Fibroblast of pulmonary artery (primary cell): ENCODE data around the gene MAN1C1.

Experiments
- DNase-seq: peaks from one replicate; pipeline ENCODE4 v3.0.0-alpha.2; 2010; ENCODE audit warnings: low read depth
- H3K4me3 ChIP-seq: replicated peaks from 2 replicates; pipeline ENCODE4 v1.5.1; 2011; ENCODE audit warnings: low read depth, mild to moderate bottlenecking, control low read depth, low read length, moderate library complexity
- CTCF ChIP-seq: IDR thresholded peaks from 2 replicates; pipeline ENCODE4 v1.5.1; 2011; ENCODE audit warnings: mild to moderate bottlenecking, control low read depth, low read length, inconsistent platforms; ENCODE audit errors: missing control alignments

MAN1C1 gene

GRCh38 chr1:25800703-25801377 lies 184.2 kb downstream of the MAN1C1 start:
- peak overlapping the region; percentile 66 for H3K4me3 ChIP-seq
- no peak for DNase-seq
- no peak for TF ChIP-seq CTCF

- no peak overlapping the region for H3K4me3 ChIP-seq
- no peak for DNase-seq
- TF ChIP-seq CTCF: no peak
These were observed 186.3 kb downstream of the MAN1C1 start for GRCh38 chr1:25802915-25803314.

- H3K4me3 ChIP-seq: no peak overlapping the region
- no peak for DNase-seq
- no peak for TF ChIP-seq CTCF
These were observed 186.8 kb downstream of the MAN1C1 start for GRCh38 chr1:25803368-25803767.

DNA sequence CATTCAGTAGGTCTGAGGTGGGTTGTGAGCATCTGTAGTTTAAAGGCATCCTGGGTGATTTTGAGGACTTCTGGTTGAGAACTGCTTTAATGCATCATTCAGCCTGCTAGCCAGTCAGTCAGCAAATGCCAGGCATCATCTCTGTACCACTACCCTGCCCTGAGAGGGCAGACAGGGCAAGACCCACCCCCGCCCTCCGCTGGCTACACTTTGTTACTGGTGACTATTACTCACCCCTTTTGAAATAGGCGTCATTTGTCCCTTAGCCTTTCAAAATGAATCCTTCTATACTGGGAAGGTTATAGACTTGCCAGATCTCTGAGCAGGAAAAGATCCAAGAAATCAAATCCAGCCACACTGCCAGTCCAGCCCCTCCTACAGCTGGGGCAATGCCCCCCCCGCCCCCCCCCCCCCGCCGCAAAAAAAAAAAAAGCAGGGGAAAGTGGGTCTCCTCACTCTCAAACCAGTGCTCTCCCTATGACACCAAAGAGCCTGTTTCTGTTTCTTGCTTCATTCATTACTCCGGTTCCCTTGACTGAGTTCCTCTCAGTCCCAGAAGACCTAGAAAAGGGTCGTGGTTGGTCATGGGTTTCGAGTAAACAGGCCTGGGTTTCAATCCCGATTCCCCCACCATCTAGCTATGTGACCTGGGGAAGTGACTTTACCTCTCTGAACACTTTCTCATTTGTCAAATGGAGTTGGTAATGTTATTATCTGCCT lies 187.8 kb downstream of the MAN1C1 start:
- no peak overlapping the region for H3K4me3 ChIP-seq
- DNase-seq: peak; percentile 33

GRCh38 chr1:25804964-25805862 lies 188.6 kb downstream of the MAN1C1 start:
- TF ChIP-seq CTCF: no peak
- no peak for DNase-seq
- H3K4me3 ChIP-seq: no peak overlapping the region

More for the DNA sequence above, 187.8 kb downstream of the MAN1C1 start:
- TF ChIP-seq CTCF: no peak

- H3K4me3 ChIP-seq: no peak overlapping the region
- TF ChIP-seq CTCF: no peak
- DNase-seq: peak; percentile 65
These were observed 189.3 kb downstream of the MAN1C1 start for GRCh38 chr1:25805863-25806225.
